HepG2 (cell line): ENCODE measurements around the gene SORBS2. TPM values are rescaled to one million over a fixed set of nuclear protein-coding genes. Genes with fewer than 3 reads are reported as not detected.

Experiments used
- ATAC-seq: fragments of 200-7000 bp; cut with Tn5 transposase; 3 replicates; pipeline ENCODE4 v1.9.1; 2020; ENCODE audit warnings: mild to moderate bottlenecking, moderate library complexity
- BruUV-seq: library from RNA; stranded (reverse); fragments of 400-500 nt; replicated peaks from 2 replicates; lab custom pipeline; 2021; lab: Mats Ljungman, UMichigan
- CTCF ChIA-PET: fragments of 300-600 bp; formaldehyde crosslinking; extraction: SDS; loops from one replicate; lab custom pipeline; 2021; ENCODE audit warnings: low total read pairs, inconsistent platforms, low intra/inter-chr PET ratio; lab: Yijun Ruan, JAX
- POLR2A ChIA-PET: fragments of 350-600 bp; sonication (Branson Sonifier 250); formaldehyde crosslinking; loops from one replicate; lab custom pipeline; 2020; ENCODE audit warnings: antibody characterized with exemption, inconsistent platforms; lab: Yijun Ruan, JAX
- DNase-seq: peaks from one replicate; pipeline ENCODE4 v3.0.0-alpha.2; 2015; ENCODE audit warnings: low spot score
- FAIRE-seq: peaks from 3 replicates; lab custom pipeline; 2011; peaks lifted over from hg19 to GRCh38; lab: Jason Lieb, UNC
- H2AFZ ChIP-seq: one replicate; pipeline ENCODE4 v1.6.1; 2011; ENCODE audit warnings: low read length, inconsistent platforms
- H3K27ac ChIP-seq: fragments of 300-600 bp; 3 replicates; pipeline ENCODE4 v1.8.0; 2011; ENCODE audit warnings: mixed run types, mild to moderate bottlenecking, mixed read lengths, low read length, inconsistent platforms; ENCODE audit not compliant: insufficient read depth; ENCODE audit errors: extremely low read length
- H3K27me3 ChIP-seq, 2 experiments: fragments of 200-600 bp in 1 of 2; 2 replicates in 1 of 2; 3 replicates in 1 of 2; pipeline versions ENCODE4 v1.6.0 to v1.8.0; 2011; ENCODE audit warnings: low read length in 2 of 2, mild to moderate bottlenecking in 2 of 2, moderate library complexity in 2 of 2, inconsistent platforms in 1 of 2; ENCODE audit not compliant: insufficient read depth in 2 of 2, control insufficient read depth in 1 of 2
- H3K36me3 ChIP-seq, 2 experiments: fragments of 200-600 bp in 1 of 2; replicated peaks in 1 of 2; 2 replicates in 1 of 2; 3 replicates in 1 of 2; pipeline versions ENCODE4 v1.5.1 to v1.8.0; 2011; ENCODE audit warnings: low read length in 2 of 2, inconsistent platforms in 1 of 2; ENCODE audit not compliant: insufficient read depth in 2 of 2, control insufficient read depth in 1 of 2
- H3K4me1 ChIP-seq: 2 replicates; pipeline ENCODE4 v1.5.1; 2012; ENCODE audit warnings: low read length, inconsistent platforms; ENCODE audit not compliant: insufficient read depth
- H3K4me2 ChIP-seq: 2 replicates; pipeline ENCODE4 v1.6.0; 2011; ENCODE audit warnings: low read depth, low read length, inconsistent platforms
- H3K4me3 ChIP-seq, 3 experiments: fragments of 200-600 bp in 1 of 3; sonication (generic), shearing (Covaris generic) in 1 of 3; replicated peaks in 1 of 3; 2 replicates each; pipeline ENCODE4 v1.5.1; 2011 to 2016; ENCODE audit warnings: low read length in 3 of 3, inconsistent platforms in 2 of 3, low read depth in 2 of 3, mild to moderate bottlenecking in 2 of 3, control low read depth in 1 of 3, mixed read lengths in 1 of 3; ENCODE audit not compliant: insufficient read depth in 1 of 3
- H3K79me2 ChIP-seq: one replicate; pipeline ENCODE4 v1.6.1; 2011; ENCODE audit warnings: low read length, inconsistent platforms; ENCODE audit not compliant: insufficient read depth
- H3K9ac ChIP-seq: 2 replicates; pipeline ENCODE4 v1.6.0; 2011; ENCODE audit warnings: mild to moderate bottlenecking, low read depth, low read length, inconsistent platforms; ENCODE audit not compliant: insufficient read depth
- H3K9me3 ChIP-seq: 2 replicates; pipeline ENCODE4 v1.5.1; 2012; ENCODE audit warnings: mild to moderate bottlenecking, low read length
- H4K20me1 ChIP-seq: 2 replicates; pipeline ENCODE4 v1.6.0; 2011; ENCODE audit warnings: inconsistent platforms, mild to moderate bottlenecking, low read length, moderate library complexity; ENCODE audit not compliant: insufficient read depth
- GABPA ChIP-seq, 2 experiments: IDR thresholded peaks; 2 replicates each; pipeline ENCODE4 v1.6.1; 2011 to 2016; ENCODE audit warnings: low read depth in 2 of 2, low read length in 1 of 2, missing biosample characterization in 1 of 2, missing genetic modification characterization in 1 of 2
- HNF4A ChIP-seq: sonication (generic); formaldehyde crosslinking; IDR thresholded peaks from 2 replicates; pipeline ENCODE4 v1.4.0; 2020; ENCODE audit warnings: missing genetic modification reagents
- KLF16 ChIP-seq, 2 experiments: sonication (generic) in 1 of 2; formaldehyde crosslinking in 1 of 2; IDR thresholded peaks; 2 replicates each; pipeline versions ENCODE4 v1.6.1 to v1.8.0; 2016 to 2023; ENCODE audit warnings: missing genetic modification reagents in 2 of 2, missing compliant biosample characterization in 1 of 2
- NCOR1 ChIP-seq: fragments of 200-600 bp; sonication (generic); IDR thresholded peaks from 2 replicates; pipeline ENCODE4 v1.7.0; 2017; ENCODE audit warnings: antibody characterized with exemption, low read length, borderline replicate concordance
- POLR2A ChIP-seq, 2 experiments: IDR thresholded peaks; 2 replicates each; pipeline ENCODE4 v1.6.1; 2011; ENCODE audit warnings: low read depth in 2 of 2, low read length in 2 of 2, mild to moderate bottlenecking in 1 of 2, moderate library complexity in 1 of 2; ENCODE audit not compliant: insufficient read depth in 1 of 2
- RBM22 ChIP-seq: fragments of 200-400 bp; formaldehyde crosslinking; optimal IDR thresholded peaks from 2 replicates; pipeline ENCODE3; 2017; ENCODE audit warnings: mild to moderate bottlenecking, low read length, moderate library complexity
- SAP130 ChIP-seq: IDR thresholded peaks from 2 replicates; pipeline ENCODE4 v1.6.1; 2016; ENCODE audit warnings: low read depth
- TCF7L2 ChIP-seq: IDR thresholded peaks from 2 replicates; pipeline ENCODE4 v1.6.1; 2011; ENCODE audit warnings: mild to moderate bottlenecking, low read depth, low read length, moderate library complexity
- ZNF333 ChIP-seq: sonication (generic); formaldehyde crosslinking; IDR thresholded peaks from 2 replicates; pipeline ENCODE4 v1.4.0; 2020; ENCODE audit warnings: mild to moderate bottlenecking, missing genetic modification reagents, borderline replicate concordance
- WGBS: methylation state at CpG from one replicate; pipeline ENCODE4 v1.1.6; 2017; ENCODE audit warnings: low lambda C conversion rate; 5-methylcytosine and 5-hydroxymethylcytosine counted together
- in situ Hi-C: cut with HindIII; loops from 2 replicates; pipeline ENCODE4 v1.10.0; 2017; ENCODE audit warnings: low pct_unique_long_range_greater_than_20kb; ENCODE audit not compliant: extremely low pct_ligation_motif_present
- intact Hi-C: fragments of 100-400 bp; cut with micrococcal nuclease; formaldehyde crosslinking; loops from one replicate; pipeline ENCODE4 v1.10.0; 2022; ENCODE audit not compliant: unreplicated experiment
- polyA plus RNA-seq, 8 experiments: library from polyadenylated mRNA; depleted of rRNA in 3 of 8; stranded (reverse) in 7 of 8; unstranded in 1 of 8; fragments of >200 nt; fragmentation: Illumina TruSeq in 4 of 8; extraction: Trizol in 4 of 8; gene quantifications; 2 replicates each; pipeline versions ENCODE4 v1.2.1 to v1.2.3, GENCODE V29; 2011 to 2016; ENCODE audit warnings: low read depth in 4 of 8, missing spikeins in 1 of 8, mixed read lengths in 1 of 8; ENCODE audit not compliant: insufficient read depth in 1 of 8
- total RNA-seq, 5 experiments: library from RNA; depleted of rRNA; stranded (reverse); fragments of >200 nt; fragmentation: Illumina TruSeq; extraction: Trizol; gene quantifications; 2 replicates each; pipeline ENCODE4 v1.2.3, GENCODE V29; 2016; ENCODE audit warnings: low read depth in 1 of 5
- TF ChIP-seq, protein P1 (sequence below): sonication (generic); formaldehyde crosslinking; IDR thresholded peaks from 2 replicates; pipeline ENCODE4 v1.4.0; 2020; ENCODE audit warnings: missing genetic modification reagents
- TF ChIP-seq, protein P2 (sequence below), 2 experiments: sonication (generic) in 1 of 2; formaldehyde crosslinking in 1 of 2; IDR thresholded peaks; 2 replicates each; pipeline versions ENCODE4 v1.6.1 to v1.9.0; 2014 to 2022; ENCODE audit warnings: antibody characterized with exemption in 1 of 2, borderline replicate concordance in 1 of 2, inconsistent platforms in 1 of 2, low read depth in 1 of 2, missing genetic modification reagents in 1 of 2

Gene SORBS2
- total and polyA plus RNA-seq, 2 of the 13 experiments (the other 11 are each of a cell fraction or from before 2014, with no cell fraction given): 25.0 to 80.5 TPM

DNA sequence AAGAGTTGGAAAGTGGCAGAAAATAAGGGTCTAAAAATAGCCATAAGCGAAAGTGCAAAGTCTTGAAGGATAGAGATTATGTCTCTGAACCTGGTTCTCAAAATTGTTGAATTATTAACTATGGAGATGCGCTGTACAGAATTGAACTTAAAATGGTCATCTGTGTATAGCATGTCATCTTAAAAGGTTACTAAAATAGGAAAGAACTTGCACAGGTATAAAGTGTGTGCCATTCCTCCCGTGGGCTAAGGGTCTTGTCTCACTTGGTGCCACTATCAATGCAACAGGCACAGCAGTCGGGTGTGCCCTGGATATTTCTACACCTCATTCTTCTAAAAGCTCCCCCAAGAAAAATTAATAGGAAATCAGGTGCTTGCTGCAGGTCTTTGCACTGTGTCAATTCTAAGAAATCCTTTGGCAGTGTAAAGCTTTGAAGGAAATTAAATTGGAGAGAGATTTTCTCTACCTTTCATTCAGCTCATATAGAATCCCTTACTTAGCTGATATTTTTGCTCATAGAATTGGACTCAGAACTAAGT is 2.4 kb downstream of the SORBS2 start (continued):
- TF ChIP-seq, protein P1, sequence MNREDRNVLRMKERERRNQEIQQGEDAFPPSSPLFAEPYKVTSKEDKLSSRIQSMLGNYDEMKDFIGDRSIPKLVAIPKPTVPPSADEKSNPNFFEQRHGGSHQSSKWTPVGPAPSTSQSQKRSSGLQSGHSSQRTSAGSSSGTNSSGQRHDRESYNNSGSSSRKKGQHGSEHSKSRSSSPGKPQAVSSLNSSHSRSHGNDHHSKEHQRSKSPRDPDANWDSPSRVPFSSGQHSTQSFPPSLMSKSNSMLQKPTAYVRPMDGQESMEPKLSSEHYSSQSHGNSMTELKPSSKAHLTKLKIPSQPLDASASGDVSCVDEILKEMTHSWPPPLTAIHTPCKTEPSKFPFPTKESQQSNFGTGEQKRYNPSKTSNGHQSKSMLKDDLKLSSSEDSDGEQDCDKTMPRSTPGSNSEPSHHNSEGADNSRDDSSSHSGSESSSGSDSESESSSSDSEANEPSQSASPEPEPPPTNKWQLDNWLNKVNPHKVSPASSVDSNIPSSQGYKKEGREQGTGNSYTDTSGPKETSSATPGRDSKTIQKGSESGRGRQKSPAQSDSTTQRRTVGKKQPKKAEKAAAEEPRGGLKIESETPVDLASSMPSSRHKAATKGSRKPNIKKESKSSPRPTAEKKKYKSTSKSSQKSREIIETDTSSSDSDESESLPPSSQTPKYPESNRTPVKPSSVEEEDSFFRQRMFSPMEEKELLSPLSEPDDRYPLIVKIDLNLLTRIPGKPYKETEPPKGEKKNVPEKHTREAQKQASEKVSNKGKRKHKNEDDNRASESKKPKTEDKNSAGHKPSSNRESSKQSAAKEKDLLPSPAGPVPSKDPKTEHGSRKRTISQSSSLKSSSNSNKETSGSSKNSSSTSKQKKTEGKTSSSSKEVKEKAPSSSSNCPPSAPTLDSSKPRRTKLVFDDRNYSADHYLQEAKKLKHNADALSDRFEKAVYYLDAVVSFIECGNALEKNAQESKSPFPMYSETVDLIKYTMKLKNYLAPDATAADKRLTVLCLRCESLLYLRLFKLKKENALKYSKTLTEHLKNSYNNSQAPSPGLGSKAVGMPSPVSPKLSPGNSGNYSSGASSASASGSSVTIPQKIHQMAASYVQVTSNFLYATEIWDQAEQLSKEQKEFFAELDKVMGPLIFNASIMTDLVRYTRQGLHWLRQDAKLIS (CRISPR knock-in tag): peak; percentile 74; the same call in 1 of the 2 replicates
- TF ChIP-seq ZNF333 (CRISPR knock-in tag) (no peak), SAP130 (CRISPR knock-in tag) (0 out of 2 replicates have a peak, but pooled peaks have one; percentile 19), GABPA (IDR thresholded peaks at IDR 0.05; ENCODE audit: low read depth, low read length) (no peak), GABPA (CRISPR knock-in tag; IDR thresholded peaks at IDR 0.05; ENCODE audit: low read depth) (peak; percentile 12; the same call in 1 of the 2 replicates)
- TF ChIP-seq, all 625 proteins: peak for 9

DNA sequence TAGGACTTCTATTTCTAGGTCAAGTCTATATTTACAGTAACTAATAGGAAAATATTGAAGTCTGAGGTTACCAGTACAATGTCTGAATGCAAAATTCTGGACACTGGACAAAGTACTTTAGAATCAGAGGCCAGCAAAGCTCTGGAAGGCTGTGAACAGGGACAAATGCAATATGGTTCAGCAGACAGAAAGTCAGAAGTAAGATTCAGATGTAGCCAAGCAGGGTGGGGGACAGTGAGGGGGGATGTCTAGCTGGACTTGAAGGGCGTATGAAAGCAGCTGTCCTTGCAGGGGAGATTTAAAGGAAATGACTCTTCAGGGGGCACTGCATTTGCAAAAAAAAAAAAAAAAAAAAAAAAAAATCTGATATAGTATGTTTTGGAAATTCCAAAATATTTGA is 2.9 kb downstream of the SORBS2 start:
- no peaks in the 10 kb centered on the region for H4K20me1 ChIP-seq
- peak overlapping the region; percentile 60 to 82 (median 82) for H3K4me3 ChIP-seq
- ATAC-seq: no peak
- H3K27ac ChIP-seq: peak overlapping the region; percentile 97
- in situ Hi-C loops (no loop called here), intact Hi-C loops (no loop called here)
- H3K4me2 ChIP-seq: peak overlapping the region; percentile 94
- CTCF ChIA-PET: no interaction called here
- WGBS: 3% methylated on average over 1 of the region's 1 CpG
- FAIRE-seq: no peak
- POLR2A ChIA-PET: interaction anchor here (3.9 to 4.3 kb wide), 2 partner anchors 34 to 97 kb away, joined by 43 to 64 read pairs; no protein-coding TSS in a partner anchor
- H3K36me3 ChIP-seq: 0 out of 5 replicates have a peak, but pooled peaks cover 0 to 2% of the 10 kb centered on the region in 2 experiments
- no TSS peak for BruUV-seq
- H3K79me2 ChIP-seq: peaks cover 58% of the 10 kb centered on the region
- no peak overlapping the region for H2AFZ ChIP-seq
- H3K9ac ChIP-seq: peak overlapping the region; percentile 83
- no peaks in the 10 kb centered on the region; a peak in 1 of 5 replicates for H3K27me3 ChIP-seq
- no peaks in the 10 kb centered on the region for H3K9me3 ChIP-seq
- DNase-seq: no peak
- peaks cover 52% of the 10 kb centered on the region for H3K4me1 ChIP-seq
- TF ChIP-seq HNF4A: 0 out of 2 replicates have a peak, but pooled peaks have one; percentile 2
- TF ChIP-seq, protein P2, sequence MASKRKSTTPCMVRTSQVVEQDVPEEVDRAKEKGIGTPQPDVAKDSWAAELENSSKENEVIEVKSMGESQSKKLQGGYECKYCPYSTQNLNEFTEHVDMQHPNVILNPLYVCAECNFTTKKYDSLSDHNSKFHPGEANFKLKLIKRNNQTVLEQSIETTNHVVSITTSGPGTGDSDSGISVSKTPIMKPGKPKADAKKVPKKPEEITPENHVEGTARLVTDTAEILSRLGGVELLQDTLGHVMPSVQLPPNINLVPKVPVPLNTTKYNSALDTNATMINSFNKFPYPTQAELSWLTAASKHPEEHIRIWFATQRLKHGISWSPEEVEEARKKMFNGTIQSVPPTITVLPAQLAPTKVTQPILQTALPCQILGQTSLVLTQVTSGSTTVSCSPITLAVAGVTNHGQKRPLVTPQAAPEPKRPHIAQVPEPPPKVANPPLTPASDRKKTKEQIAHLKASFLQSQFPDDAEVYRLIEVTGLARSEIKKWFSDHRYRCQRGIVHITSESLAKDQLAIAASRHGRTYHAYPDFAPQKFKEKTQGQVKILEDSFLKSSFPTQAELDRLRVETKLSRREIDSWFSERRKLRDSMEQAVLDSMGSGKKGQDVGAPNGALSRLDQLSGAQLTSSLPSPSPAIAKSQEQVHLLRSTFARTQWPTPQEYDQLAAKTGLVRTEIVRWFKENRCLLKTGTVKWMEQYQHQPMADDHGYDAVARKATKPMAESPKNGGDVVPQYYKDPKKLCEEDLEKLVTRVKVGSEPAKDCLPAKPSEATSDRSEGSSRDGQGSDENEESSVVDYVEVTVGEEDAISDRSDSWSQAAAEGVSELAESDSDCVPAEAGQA (IDR thresholded peaks at IDR 0.05; ENCODE audit: low read depth): no peak
- TF ChIP-seq, protein P2 (CRISPR knock-in tag; IDR thresholded peaks at IDR 0.05; ENCODE audit: borderline replicate concordance): no peak
- TF ChIP-seq RBM22: no peak
- peak; percentile 32 for TF ChIP-seq NCOR1
- TF ChIP-seq POLR2A (IDR thresholded peaks at IDR 0.05; ENCODE audit: insufficient read depth in 1 of 2, low read depth in 2 of 2, low read length in 2 of 2): 0 out of 4 replicates have a peak, but pooled peaks of 1 of the 2 experiments have one; percentile 5
- TF ChIP-seq SAP130 (CRISPR knock-in tag): 0 out of 2 replicates have a peak, but pooled peaks have one; percentile 11
- TF ChIP-seq KLF16 (CRISPR knock-in tag; IDR thresholded peaks at IDR 0.05): no peak
- no peak for TF ChIP-seq TCF7L2
